Kidney epithelial cell (primary cell): Measurements from ENCODE around the gene HTR3A. TPM values are rescaled to one million over a fixed set of nuclear protein-coding genes. Genes with fewer than 3 reads are reported as not detected.

Experiments
- DNase-seq: peaks from one replicate; pipeline ENCODE4 v3.0.0-alpha.2; 2010; ENCODE audit warnings: low read depth
- H3K27me3 ChIP-seq: 2 replicates; pipeline ENCODE4 v1.6.0; 2011; ENCODE audit warnings: low read length; ENCODE audit not compliant: control insufficient read depth, insufficient read depth
- H3K36me3 ChIP-seq: 2 replicates; pipeline ENCODE4 v1.5.1; 2011; ENCODE audit warnings: low read length; ENCODE audit not compliant: control insufficient read depth, insufficient read depth
- H3K4me3 ChIP-seq: 2 replicates; pipeline ENCODE4 v1.5.1; 2011; ENCODE audit warnings: low read depth, mild to moderate bottlenecking, control low read depth, low read length
- CTCF ChIP-seq: IDR thresholded peaks from 2 replicates; pipeline ENCODE4 v1.5.1; 2011; ENCODE audit warnings: mild to moderate bottlenecking, moderate library complexity, low read length, control low read depth, inconsistent platforms; ENCODE audit not compliant: insufficient read depth, poor library complexity, severe bottlenecking
- total RNA-seq: library from RNA; depleted of rRNA; stranded (reverse); fragments of >200 nt; gene quantifications from 2 replicates; pipeline ENCODE4 v1.2.3, GENCODE V29; 2015

Gene HTR3A
- total RNA-seq, 1 donor from 2014 or later, result 0.25 TPM

GRCh38 chr11:113982306-113982705 lies 7.4 kb downstream of the HTR3A start:
- DNase-seq, result no peak
- Histone ChIP-seq H3K36me3 (no peaks in the 10 kb centered on the region), H3K27me3 (peaks cover 2% of the 10 kb centered on the region), H3K4me3 (no peak overlapping the region)
- no peak for TF ChIP-seq CTCF

GRCh38 chr11:113984781-113985180 lies 9.9 kb downstream of the HTR3A start:
- peaks cover under 1% of the 10 kb centered on the region for H3K27me3 ChIP-seq
- DNase-seq, result no peak
- no peaks in the 10 kb centered on the region for H3K36me3 ChIP-seq
- H3K4me3 ChIP-seq, result no peak overlapping the region
- TF ChIP-seq CTCF, result no peak

- TF ChIP-seq CTCF, result no peak
- Histone ChIP-seq H3K36me3 (no peaks in the 10 kb centered on the region), H3K27me3 (no peaks in the 10 kb centered on the region), H3K4me3 (no peak overlapping the region)
- DNase-seq, result no peak
Measured at GRCh38 chr11:113985906-113986305, 11.0 kb downstream of the HTR3A start.

GRCh38 chr11:113986351-113987140 lies 11.6 kb downstream of the HTR3A start:
- Histone ChIP-seq H3K27me3 (no peaks in the 10 kb centered on the region), H3K36me3 (no peaks in the 10 kb centered on the region), H3K4me3 (no peak overlapping the region)
- no peak for DNase-seq
- no peak for TF ChIP-seq CTCF

GRCh38 chr11:113989381-113989780 lies 14.5 kb downstream of the HTR3A start:
- Histone ChIP-seq H3K4me3 (no peak overlapping the region), H3K27me3 (peaks cover 4% of the 10 kb centered on the region), H3K36me3 (no peaks in the 10 kb centered on the region)
- TF ChIP-seq CTCF, result no peak
- no peak for DNase-seq

GRCh38 chr11:113989916-113990315 lies 15.0 kb downstream of the HTR3A start:
- peaks cover 4% of the 10 kb centered on the region for H3K27me3 ChIP-seq
- no peak for DNase-seq
- no peak overlapping the region for H3K4me3 ChIP-seq

More at GRCh38 chr11:113989916-113990315, 15.0 kb downstream of the HTR3A start:
- no peak for TF ChIP-seq CTCF
- no peaks in the 10 kb centered on the region for H3K36me3 ChIP-seq
